ENCODE results near the gene ABCA1. TPM values are rescaled to one million over a fixed set of nuclear protein-coding genes. Genes with fewer than 3 reads are reported as not detected.
A peak's percentile ranks its signal among the peaks of the same experiment; 100 is the strongest.

ABCA1 gene
- total RNA-seq, 2 donors from 2014 or later: 21.6 to 34.8 TPM

DNA sequence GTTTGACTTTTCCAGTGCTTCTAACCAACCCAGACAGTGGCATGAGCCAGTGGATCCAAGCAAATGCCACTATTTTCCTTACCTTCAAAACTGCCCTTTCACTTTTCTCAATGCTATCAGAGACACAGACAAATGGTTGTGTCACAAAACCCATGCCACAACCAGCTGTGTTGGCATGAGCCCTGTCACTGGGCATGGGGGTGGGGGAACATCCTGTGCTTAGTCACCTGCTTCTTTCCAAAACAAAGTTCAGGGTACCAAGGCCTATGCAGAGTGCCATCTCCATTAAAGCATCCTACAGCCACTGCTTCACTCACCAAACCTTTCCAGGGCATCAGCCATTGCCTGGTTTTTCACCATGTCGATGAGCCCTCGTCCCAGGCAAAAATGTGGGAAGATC lies 133.9 kb downstream of the ABCA1 start:
- Histone ChIP-seq H3K36me3 (ENCODE audit: control insufficient read depth, insufficient read depth, low read length) (peaks cover 99% of the 10 kb centered on the region), H3K4me3 (ENCODE audit: low read length) (no peak overlapping the region), H3K27ac (ENCODE audit: low read depth, low read length) (no peak overlapping the region), H3K9ac (ENCODE audit: extremely low read depth, low read length, poor library complexity, severe bottlenecking) (no peak overlapping the region), H3K9me3 (ENCODE audit: control insufficient read depth, low read length) (no peaks in the 10 kb centered on the region), H3K27me3 (ENCODE audit: control insufficient read depth, insufficient read depth, low read length, poor library complexity, severe bottlenecking) (no peaks in the 10 kb centered on the region), H3K4me1 (ENCODE audit: control insufficient read depth, insufficient read depth, low read length) (no peaks in the 10 kb centered on the region)
- DNase-seq: no peak
- H3K27me3 Mint-ChIP-seq (ENCODE audit: insufficient read depth): no peaks in the 10 kb centered on the region
- H3K27ac Mint-ChIP-seq: no peak overlapping the region
- H3K4me3 Mint-ChIP-seq: no peak overlapping the region
- WGBS, 2 experiments (ENCODE audit: insufficient coverage in 1 of 2, insufficient read length in 1 of 2): 98% methylated on average over 2 of the region's 2 CpGs; no CpG with 5 or more reads in 1 of the 2 experiments
- no peak for TF ChIP-seq CTCF (conservative IDR thresholded peaks at IDR 0.05)
- H3K4me1 Mint-ChIP-seq: peaks cover 3% of the 10 kb centered on the region
- H3K36me3 Mint-ChIP-seq (ENCODE audit: low read depth): peaks cover 64% of the 10 kb centered on the region
- no peaks in the 10 kb centered on the region for H3K9me3 Mint-ChIP-seq

DNA sequence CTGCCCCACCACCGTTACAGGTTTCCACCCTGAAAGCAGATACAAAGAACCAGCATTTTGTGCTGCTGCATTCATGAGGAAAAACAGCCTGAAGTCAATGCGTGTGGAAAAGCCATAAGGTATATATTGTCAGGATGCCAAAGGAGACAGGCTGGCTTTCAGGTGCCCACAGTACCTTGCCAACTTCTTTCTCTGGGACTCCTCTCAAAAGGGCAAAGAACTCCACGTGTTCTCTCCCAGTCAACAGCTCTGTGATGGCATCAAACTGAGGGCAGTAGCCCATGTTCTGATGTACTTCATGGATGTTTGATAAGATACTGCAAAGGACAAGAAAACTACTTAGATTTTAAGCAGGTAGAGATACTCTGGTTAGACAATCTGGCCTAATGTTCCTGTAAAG lies 139.7 kb downstream of the ABCA1 start:
- Mint-ChIP-seq H3K9me3 (no peaks in the 10 kb centered on the region), H3K36me3 (ENCODE audit: low read depth) (peaks cover 64% of the 10 kb centered on the region), H3K27me3 (ENCODE audit: insufficient read depth) (no peaks in the 10 kb centered on the region), H3K4me3 (no peak overlapping the region), H3K27ac (no peak overlapping the region), H3K4me1 (no peaks in the 10 kb centered on the region)
- no peaks in the 10 kb centered on the region for H3K4me1 ChIP-seq (ENCODE audit: control insufficient read depth, insufficient read depth, low read length)
- TF ChIP-seq CTCF (conservative IDR thresholded peaks at IDR 0.05): no peak
- H3K36me3 ChIP-seq (ENCODE audit: control insufficient read depth, insufficient read depth, low read length): peaks cover 99% of the 10 kb centered on the region
- WGBS, 2 experiments (ENCODE audit: insufficient coverage in 1 of 2, insufficient read length in 1 of 2): 88 to 95% methylated on average over 3 of the region's 3 CpGs
- H3K27me3 ChIP-seq (ENCODE audit: control insufficient read depth, insufficient read depth, low read length, poor library complexity, severe bottlenecking): no peaks in the 10 kb centered on the region
- H3K9ac ChIP-seq (ENCODE audit: extremely low read depth, low read length, poor library complexity, severe bottlenecking): no peak overlapping the region
- no peak overlapping the region for H3K4me3 ChIP-seq (ENCODE audit: low read length)
- no peak for DNase-seq
- no peaks in the 10 kb centered on the region for H3K9me3 ChIP-seq (ENCODE audit: control insufficient read depth, low read length)
- H3K27ac ChIP-seq (ENCODE audit: low read depth, low read length): no peak overlapping the region

DNA sequence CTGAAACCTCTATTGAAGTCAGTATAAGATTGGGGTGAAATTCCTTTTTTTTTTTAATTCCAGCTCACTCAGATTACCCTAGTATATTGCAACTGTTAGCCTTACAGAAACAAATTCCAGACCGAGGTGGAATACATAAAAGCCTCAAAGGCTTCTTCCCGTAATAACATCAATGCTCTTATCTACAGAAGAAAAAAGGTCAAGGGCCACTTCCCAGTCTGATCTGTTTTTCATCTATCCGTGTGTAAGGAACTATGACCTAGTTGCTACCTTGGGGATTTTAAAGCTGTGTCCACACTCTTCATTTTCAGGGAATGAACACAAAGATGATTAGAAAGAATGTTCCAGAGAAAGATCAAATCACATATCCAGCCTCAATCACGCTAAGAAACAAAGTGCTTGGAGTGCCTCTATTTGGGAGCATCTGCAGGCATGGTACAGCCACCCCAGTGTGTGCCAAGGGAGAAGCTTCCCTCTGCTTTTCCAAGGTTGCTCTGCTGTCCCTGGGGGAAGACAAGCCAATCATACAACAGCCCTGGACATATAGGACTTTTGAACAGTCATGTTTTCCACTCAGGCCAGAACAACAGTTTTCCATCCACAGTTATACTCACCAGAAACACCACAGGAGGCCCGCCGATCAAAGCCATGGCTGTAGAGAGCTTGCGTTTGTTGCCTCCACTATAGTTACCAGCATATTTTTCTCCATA lies 140.5 kb downstream of the ABCA1 start:
- H3K4me1 ChIP-seq (ENCODE audit: control insufficient read depth, insufficient read depth, low read length): no peaks in the 10 kb centered on the region
- H3K36me3 ChIP-seq (ENCODE audit: control insufficient read depth, insufficient read depth, low read length): peaks cover 99% of the 10 kb centered on the region
- Mint-ChIP-seq H3K9me3 (no peaks in the 10 kb centered on the region), H3K4me1 (no peaks in the 10 kb centered on the region), H3K27ac (peak overlapping the region; percentile 8), H3K36me3 (ENCODE audit: low read depth) (peaks cover 62% of the 10 kb centered on the region), H3K4me3 (no peak overlapping the region), H3K27me3 (ENCODE audit: insufficient read depth) (no peaks in the 10 kb centered on the region)
- no peaks in the 10 kb centered on the region for H3K27me3 ChIP-seq (ENCODE audit: control insufficient read depth, insufficient read depth, low read length, poor library complexity, severe bottlenecking)
- 94 to 100% methylated on average over 6 to 7 of the region's 7 CpGs for WGBS, 2 experiments (ENCODE audit: insufficient coverage in 1 of 2, insufficient read length in 1 of 2)
- H3K4me3 ChIP-seq (ENCODE audit: low read length): no peak overlapping the region
- H3K9ac ChIP-seq (ENCODE audit: extremely low read depth, low read length, poor library complexity, severe bottlenecking): no peak overlapping the region
- no peak for TF ChIP-seq CTCF (conservative IDR thresholded peaks at IDR 0.05)
- H3K27ac ChIP-seq (ENCODE audit: low read depth, low read length): no peak overlapping the region
- no peaks in the 10 kb centered on the region for H3K9me3 ChIP-seq (ENCODE audit: control insufficient read depth, low read length)
- no peak for DNase-seq
